Heart left ventricle (tissue), 16 donors: ENCODE measurements around the gene PRMT3. TPM values are rescaled to one million over a fixed set of nuclear protein-coding genes. Genes with fewer than 3 reads are reported as not detected.

Experiments
- ATAC-seq, 4 donors: fragments of 200-7000 bp; cut with Tn5 transposase; one replicate each; pipeline ENCODE4 v1.9.1; 2020 to 2022; ENCODE audit warnings: moderate library complexity in 4 of 4, mild to moderate bottlenecking in 3 of 4, moderate number of reproducible peaks in 1 of 4
- DNase-seq, 5 donors: peaks; one replicate each; pipeline ENCODE4 v3.0.0-alpha.2; 2020
- H3K27ac ChIP-seq, 12 donors: fragments of 200-600 bp; sonication (generic) in 4 of 12; one replicate each; pipeline versions ENCODE4 v1.5.0 to v1.8.0; 2016 to 2022; ENCODE audit warnings: mild to moderate bottlenecking in 2 of 12
- H3K27me3 ChIP-seq, 9 donors: fragments of 200-600 bp; sonication (generic) in 2 of 9; one replicate each; pipeline versions ENCODE4 v1.5.1 to v1.8.0; 2016 to 2022; ENCODE audit warnings: mild to moderate bottlenecking in 3 of 9
- H3K36me3 ChIP-seq, 9 donors: fragments of 200-600 bp; sonication (generic) in 2 of 9; one replicate each; pipeline versions ENCODE4 v1.5.0 to v1.8.0; 2018 to 2022; ENCODE audit warnings: mild to moderate bottlenecking in 2 of 9
- H3K4me1 ChIP-seq, 12 donors: fragments of 200-600 bp; sonication (generic) in 4 of 12; one replicate each; pipeline versions ENCODE4 v1.5.0 to v1.8.0; 2016 to 2022; ENCODE audit warnings: mild to moderate bottlenecking in 3 of 12
- H3K4me3 ChIP-seq, 12 donors: fragments of 200-600 bp; sonication (generic) in 4 of 12; one replicate each; pipeline versions ENCODE4 v1.5.0 to v1.8.0; 2017 to 2022; ENCODE audit warnings: mild to moderate bottlenecking in 9 of 12, moderate library complexity in 4 of 12
- H3K9me3 ChIP-seq, 12 donors: fragments of 200-600 bp; sonication (generic) in 4 of 12; one replicate each; pipeline versions ENCODE4 v1.5.0 to v1.8.0; 2016 to 2022; ENCODE audit warnings: mild to moderate bottlenecking in 1 of 12
- CTCF ChIP-seq, 12 donors: fragments of 200-600 bp; sonication (generic) in 4 of 12; IDR thresholded peaks; one replicate each; pipeline versions ENCODE4 v1.5.0 to v1.8.0; 2018 to 2022; ENCODE audit warnings: antibody characterized with exemption in 12 of 12, mild to moderate bottlenecking in 5 of 12
- POLR2A ChIP-seq, 2 donors: fragments of 450-650 bp; IDR thresholded peaks; one replicate each; pipeline ENCODE4 v1.6.1; 2017; ENCODE audit warnings: antibody characterized with exemption in 2 of 2, mild to moderate bottlenecking in 2 of 2, moderate library complexity in 2 of 2
- WGBS, 4 donors: extraction: QIAGEN DNeasy Blood & Tissue Kit in 2 of 4; methylation state at CpG; one replicate each; pipeline versions ENCODE4 v1.1.5 to v1.1.7; 2013 to 2018; 5-methylcytosine and 5-hydroxymethylcytosine counted together
- intact Hi-C, 10 donors: fragments of 100-400 bp; cut with DNase I; formaldehyde crosslinking; loops; one replicate each; pipeline versions ENCODE4 v1.11.1 to v1.14.2; 2022
- polyA plus RNA-seq, 2 donors: library from polyadenylated mRNA; stranded (reverse); fragments of 200-250 nt; gene quantifications; one replicate each; pipeline ENCODE4 v1.2.3, GENCODE V29; 2013
- total RNA-seq, 9 donors: library from RNA; depleted of rRNA in 2 of 9; stranded (reverse); fragments of >200 nt in 2 of 9; fragmentation: NEBNext Ultra II Directional in 3 of 9; extraction: Animal tissue kit (Norgen Biotek cat#: 25700) in 3 of 9; gene quantifications; one replicate each; pipeline versions ENCODE4 v1.1.0 to v1.2.4, GENCODE V29; 2016 to 2023
- donor health status: ischemic (EF 13 %, LVEDD 7.1; RV severe dilation, severe dysfunction).
- donor health status: healthy with polysubstance abuse.
- donor health status: DM: no; HTN: yes; CAD: no.
- donor health status: DM: no; HTN: no; CAD: no.
- donor health status: ischemic (EF 25% LVEDD 6.9; RV normal size, moderate dysfunction).
- donor health status: ischemic (EF 25% LVEDD 5.7; RV mildly dilated, moderate dysfunction).
- donor health status: healthy.
- donor health status: DM: yes; HTN: yes; CAD: no.
- donor health status: ischemic (EF 35%, LVEDD 5.7; RV mildly dilated, moderate dysfunction).
- donor health status: nonischemic (EF 11% LVEDD 7.7; RV severe dilation, severe dysfunction).
- donor health status: DM: yes; HTN: yes; CAD: no.
- donor health status: PGD.
- donor health status: ischemic (EF 29% LVEDD 5.4; RV normal size, mild dysfunction).
- donor health status: nonischemic (EF 23%, LVEDD 6.1; RV moderate dilation, normal function).

The PRMT3 gene
- total and polyA plus RNA-seq, 11 donors, result 6.6 to 15.0 (median 10.5) TPM

DNA sequence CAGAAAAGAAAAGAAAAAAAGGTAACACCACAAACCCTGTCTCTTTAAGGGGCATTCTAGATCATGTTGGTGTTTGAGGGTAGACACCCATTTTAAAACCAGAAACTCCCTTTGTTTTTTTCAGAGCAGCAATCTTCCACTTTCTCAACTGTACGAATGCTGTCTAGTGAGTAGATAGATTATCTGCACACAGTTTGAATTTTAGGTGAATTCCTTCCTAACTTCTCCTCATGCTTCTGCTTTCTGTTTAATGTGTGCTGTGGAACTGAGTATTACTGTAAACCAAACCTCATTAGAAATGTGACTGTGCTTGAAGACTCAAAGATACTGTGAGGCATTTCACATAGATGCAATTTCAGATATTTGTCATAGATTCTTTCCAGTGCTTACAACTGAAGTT, 102.4 kb downstream of the PRMT3 start:
- TF ChIP-seq POLR2A (IDR thresholded peaks at IDR 0.05), result no peak
- TF ChIP-seq CTCF (IDR thresholded peaks at IDR 0.05), result no peak
- intact Hi-C loops, result no loop called here
- peaks cover 0 to 17% (median 2%) of the 10 kb centered on the region in 9 donors for H3K36me3 ChIP-seq
- no peaks in the 10 kb centered on the region for H3K9me3 ChIP-seq
- DNase-seq, result no peak
- no peak for ATAC-seq
- no peaks in the 10 kb centered on the region for H3K4me1 ChIP-seq
- no peaks in the 10 kb centered on the region for H3K27me3 ChIP-seq
- no peak overlapping the region for H3K4me3 ChIP-seq
- H3K27ac ChIP-seq, result no peak overlapping the region
- 83 to 93% (median 88%) methylated on average over 1 of the region's 1 CpG for WGBS, 4 donors

GRCh38 chr11:20493340-20493739, 105.8 kb downstream of the PRMT3 start:
- Histone ChIP-seq H3K27me3 (no peaks in the 10 kb centered on the region), H3K4me1 (no peaks in the 10 kb centered on the region), H3K9me3 (no peaks in the 10 kb centered on the region), H3K36me3 (peaks cover 0 to 41% (median 14%) of the 10 kb centered on the region in 9 donors), H3K27ac (no peak overlapping the region), H3K4me3 (no peak overlapping the region)
- TF ChIP-seq CTCF (IDR thresholded peaks at IDR 0.05) (no peak), POLR2A (IDR thresholded peaks at IDR 0.05) (no peak)
- WGBS, 4 donors, result 73 to 83% (median 75%) methylated on average over 4 of the region's 4 CpGs
- ATAC-seq, result no peak
- intact Hi-C loops, result no loop called here
- no peak for DNase-seq

GRCh38 chr11:20497124-20497792, 109.7 kb downstream of the PRMT3 start:
- intact Hi-C loops, result no loop called here
- 84 to 87% (median 85%) methylated on average over 5 of the region's 5 CpGs for WGBS, 4 donors
- Histone ChIP-seq H3K4me1 (no peaks in the 10 kb centered on the region), H3K27ac (no peak overlapping the region), H3K27me3 (no peaks in the 10 kb centered on the region), H3K4me3 (no peak overlapping the region), H3K36me3 (peaks cover 0 to 46% (median 14%) of the 10 kb centered on the region in 9 donors), H3K9me3 (no peaks in the 10 kb centered on the region)
- TF ChIP-seq CTCF (IDR thresholded peaks at IDR 0.05) (no peak), POLR2A (IDR thresholded peaks at IDR 0.05) (no peak)
- no peak for ATAC-seq
- DNase-seq, result no peak

DNA sequence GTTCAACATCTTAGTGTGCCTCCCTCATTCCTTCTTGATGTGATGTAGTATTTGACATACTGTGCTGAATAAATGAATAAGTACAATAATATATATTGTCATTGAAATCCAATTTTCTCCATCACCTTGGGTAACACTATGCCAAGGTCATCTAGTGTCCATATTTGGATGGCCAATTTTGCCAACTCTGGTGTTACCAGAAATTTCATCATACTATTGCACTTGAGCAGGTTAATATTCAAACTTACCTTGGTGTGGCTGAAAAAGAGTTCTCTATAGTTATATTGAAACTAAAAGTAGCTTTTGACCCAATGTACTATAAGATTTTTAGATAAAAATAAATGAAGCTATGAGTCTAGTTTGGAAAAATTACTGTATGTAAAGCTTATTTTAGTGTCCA, 113.7 kb downstream of the PRMT3 start:
- H3K4me1 ChIP-seq, result no peaks in the 10 kb centered on the region
- no peak for DNase-seq
- intact Hi-C loops, result no loop called here
- no peaks in the 10 kb centered on the region for H3K27me3 ChIP-seq
- ATAC-seq, result no peak
- peaks cover 0 to 21% (median 3%) of the 10 kb centered on the region in 9 donors for H3K36me3 ChIP-seq
- no peak for TF ChIP-seq POLR2A (IDR thresholded peaks at IDR 0.05)
- no peak for TF ChIP-seq CTCF (IDR thresholded peaks at IDR 0.05)
- H3K9me3 ChIP-seq, result no peaks in the 10 kb centered on the region
- no peak overlapping the region for H3K4me3 ChIP-seq
- H3K27ac ChIP-seq, result no peak overlapping the region
